Endothelial cell (in vitro differentiated cells): Measurements from ENCODE around the gene VSX2. TPM values are rescaled to one million over a fixed set of nuclear protein-coding genes. Genes with fewer than 3 reads are reported as not detected.

Experiments
- DNase-seq: peaks from one replicate; pipeline ENCODE4 v3.0.0; 2021; ENCODE audit warnings: low spot score
- H3K27ac Mint-ChIP-seq: one replicate; pipeline ENCODE4 v1.8.0; 2021; ENCODE audit warnings: mixed read lengths, inconsistent platforms; ENCODE audit not compliant: unreplicated experiment
- H3K27me3 Mint-ChIP-seq: one replicate; pipeline ENCODE4 v1.8.0; 2021; ENCODE audit warnings: mild to moderate bottlenecking, moderate library complexity, mixed read lengths, inconsistent platforms; ENCODE audit not compliant: unreplicated experiment
- H3K36me3 Mint-ChIP-seq: one replicate; pipeline ENCODE4 v1.8.0; 2021; ENCODE audit warnings: mild to moderate bottlenecking, low read depth, mixed read lengths, inconsistent platforms; ENCODE audit not compliant: unreplicated experiment
- H3K4me1 Mint-ChIP-seq: one replicate; pipeline ENCODE4 v1.8.0; 2021; ENCODE audit warnings: mild to moderate bottlenecking, mixed read lengths, inconsistent platforms; ENCODE audit not compliant: unreplicated experiment
- H3K4me3 Mint-ChIP-seq: one replicate; pipeline ENCODE4 v1.8.0; 2021; ENCODE audit warnings: mild to moderate bottlenecking, mixed read lengths, inconsistent platforms; ENCODE audit not compliant: unreplicated experiment
- H3K9me3 Mint-ChIP-seq: one replicate; pipeline ENCODE4 v1.8.0; 2021; ENCODE audit warnings: mixed read lengths, inconsistent platforms; ENCODE audit not compliant: unreplicated experiment
- CTCF ChIP-seq: fragments of 200-600 bp; sonication (generic); IDR thresholded peaks from one replicate; pipeline ENCODE4 v1.5.0; 2021; ENCODE audit warnings: antibody characterized with exemption; ENCODE audit not compliant: unreplicated experiment
- total RNA-seq: library from RNA; stranded (reverse); fragmentation: NEBNext Ultra II Directional; extraction: Animal tissue kit (Norgen Biotek cat#: 25700); gene quantifications from one replicate; pipeline ENCODE4 v1.2.1, GENCODE V29; 2021; ENCODE audit not compliant: unreplicated experiment

Gene VSX2
- total RNA-seq, 1 donor from 2014 or later: not detected

GRCh38 chr14:74257078-74257940, 18.1 kb downstream of the VSX2 start:
- TF ChIP-seq CTCF: peak; percentile 99
- Mint-ChIP-seq H3K27me3 (peaks cover 8% of the 10 kb centered on the region), H3K4me1 (no peaks in the 10 kb centered on the region), H3K9me3 (no peaks in the 10 kb centered on the region), H3K27ac (peak overlapping the region; percentile 67), H3K36me3 (peaks cover 3% of the 10 kb centered on the region), H3K4me3 (peak overlapping the region; percentile 87)
- peak; percentile 70 for DNase-seq

- peak overlapping the region; percentile 67 for H3K27ac Mint-ChIP-seq
- peaks cover 10% of the 10 kb centered on the region for H3K27me3 Mint-ChIP-seq
- H3K36me3 Mint-ChIP-seq: peaks cover 3% of the 10 kb centered on the region
- H3K4me3 Mint-ChIP-seq: peak overlapping the region; percentile 87
- no peak for TF ChIP-seq CTCF
- no peak for DNase-seq
- no peaks in the 10 kb centered on the region for H3K9me3 Mint-ChIP-seq
- no peaks in the 10 kb centered on the region for H3K4me1 Mint-ChIP-seq
Observed at GRCh38 chr14:74257941-74258763, 18.9 kb downstream of the VSX2 start.

GRCh38 chr14:74258764-74259035, 19.5 kb downstream of the VSX2 start:
- Mint-ChIP-seq H3K9me3 (no peaks in the 10 kb centered on the region), H3K4me1 (no peaks in the 10 kb centered on the region), H3K27me3 (peaks cover 8% of the 10 kb centered on the region), H3K4me3 (no peak overlapping the region), H3K27ac (no peak overlapping the region), H3K36me3 (peaks cover 3% of the 10 kb centered on the region)
- no peak for TF ChIP-seq CTCF
- DNase-seq: no peak

- Mint-ChIP-seq H3K4me3 (no peak overlapping the region), H3K36me3 (peaks cover 3% of the 10 kb centered on the region), H3K9me3 (no peaks in the 10 kb centered on the region), H3K27me3 (peaks cover 8% of the 10 kb centered on the region), H3K27ac (no peak overlapping the region), H3K4me1 (no peaks in the 10 kb centered on the region)
- TF ChIP-seq CTCF: no peak
- no peak for DNase-seq
Observed at GRCh38 chr14:74259513-74259912, 20.3 kb downstream of the VSX2 start.
